ENCODE measurements around the gene C9orf78. TPM values are rescaled to one million over a fixed set of nuclear protein-coding genes. Genes with fewer than 3 reads are reported as not detected.

C9orf78 gene
- total RNA-seq, 1 experiment from 2014 or later = 42.4 TPM

- Histone ChIP-seq H3K36me3 (ENCODE audit: low read depth, low read length) (no peaks in the 10 kb centered on the region), H3K9ac (ENCODE audit: low read length) (peak overlapping the region; percentile 18; the same call in 1 of the 2 replicates), H2AFZ (ENCODE audit: low read length) (peak overlapping the region; percentile 18; the same call in 1 of the 2 replicates), H3K9me2 (replicated peaks; ENCODE audit: low read length) (no peaks in the 10 kb centered on the region), H3K4me2 (ENCODE audit: low read length) (peak overlapping the region; percentile 72), H3F3A (ENCODE audit: low read length, unreplicated experiment) (no peaks in the 10 kb centered on the region), H3K79me2 (ENCODE audit: low read length) (peaks cover 44% of the 10 kb centered on the region), H3K9me3 (ENCODE audit: low read length) (no peaks in the 10 kb centered on the region), H3K4me1 (ENCODE audit: insufficient read depth, low read length) (peaks cover 31% of the 10 kb centered on the region), H4K20me1 (ENCODE audit: low read length) (no peaks in the 10 kb centered on the region), H3K27ac (ENCODE audit: low read length) (peak overlapping the region; percentile 77), H3K4me3 (ENCODE audit: low read length) (peak overlapping the region; percentile 31; the same call in 1 of the 2 replicates), H3K27me3 (ENCODE audit: low read length) (no peaks in the 10 kb centered on the region)
- peak; percentile 81 for ATAC-seq
- DNase-seq = peak; percentile 91
- TF ChIP-seq EZH2phosphoT487 (IDR thresholded peaks at IDR 0.05; ENCODE audit: borderline replicate concordance, low read length) = no peak
- TF ChIP-seq CTCF (conservative IDR thresholded peaks at IDR 0.05; ENCODE audit: low read depth, low read length) = no peak
- no peak for TF ChIP-seq EZH2 (IDR thresholded peaks at IDR 0.05; ENCODE audit: low read length, unreplicated experiment)
- no TSS peak for BruUV-seq (replicated peaks)
- ChIA-PET CTCF (no interaction called here), POLR2A (ENCODE audit: unreplicated experiment) (interaction anchor here (0.5 to 0.6 kb wide), 2 partner anchors 101 to 768 kb away, joined by 3 read pairs; no protein-coding TSS in a partner anchor)
- intact Hi-C loops (cut with micrococcal nuclease) = loop anchor here (1.0 kb wide), 1 partner anchor 47 kb away; no protein-coding TSS in a partner anchor
These were observed 3.7 kb upstream of the C9orf78 start for GRCh38 chr9:129838707-129839259.

GRCh38 chr9:129836311-129837007, 1.4 kb upstream of the C9orf78 start:
- TF ChIP-seq EZH2phosphoT487 (IDR thresholded peaks at IDR 0.05; ENCODE audit: borderline replicate concordance, low read length) (no peak), EZH2 (IDR thresholded peaks at IDR 0.05; ENCODE audit: low read length, unreplicated experiment) (no peak)
- H3K4me1 ChIP-seq (ENCODE audit: insufficient read depth, low read length) = peaks cover 33% of the 10 kb centered on the region
- H3K27me3 ChIP-seq (ENCODE audit: low read length) = no peaks in the 10 kb centered on the region
- H3K9me2 ChIP-seq (replicated peaks; ENCODE audit: low read length) = no peaks in the 10 kb centered on the region
- POLR2A ChIA-PET (ENCODE audit: unreplicated experiment) = no interaction called here
- H3K36me3 ChIP-seq (ENCODE audit: low read depth, low read length) = 0 out of 2 replicates have a peak, but pooled peaks cover 4% of the 10 kb centered on the region
- no peaks in the 10 kb centered on the region for H4K20me1 ChIP-seq (ENCODE audit: low read length)
- H3K4me2 ChIP-seq (ENCODE audit: low read length) = peak overlapping the region; percentile 97
- DNase-seq = no peak
- ATAC-seq = no peak
- H3K4me3 ChIP-seq (ENCODE audit: low read length) = peak overlapping the region; percentile 82
- H3K9ac ChIP-seq (ENCODE audit: low read length) = peak overlapping the region; percentile 86; the same call in 1 of the 2 replicates
- BruUV-seq (replicated peaks) = no TSS peak
- H3K9me3 ChIP-seq (ENCODE audit: low read length) = no peaks in the 10 kb centered on the region
- H3F3A ChIP-seq (ENCODE audit: low read length, unreplicated experiment) = no peaks in the 10 kb centered on the region
- CTCF ChIA-PET = no interaction called here
- no peak overlapping the region for H3K27ac ChIP-seq (ENCODE audit: low read length)
- peaks cover 50% of the 10 kb centered on the region for H3K79me2 ChIP-seq (ENCODE audit: low read length)
- H2AFZ ChIP-seq (ENCODE audit: low read length) = peak overlapping the region; percentile 75; the same call in 1 of the 2 replicates
- intact Hi-C loops (cut with micrococcal nuclease) = no loop called here

- POLR2A ChIA-PET (ENCODE audit: unreplicated experiment) = interaction anchor here (0.6 kb wide), 1 partner anchor 799 kb away, joined by 6 read pairs; the partner anchor contains the start of gene MIGA2
- Histone ChIP-seq H3K79me2 (ENCODE audit: low read length) (peaks cover 50% of the 10 kb centered on the region), H3K36me3 (ENCODE audit: low read depth, low read length) (0 out of 2 replicates have a peak, but pooled peaks cover 4% of the 10 kb centered on the region), H2AFZ (ENCODE audit: low read length) (peak overlapping the region; percentile 75), H4K20me1 (ENCODE audit: low read length) (no peaks in the 10 kb centered on the region), H3K4me1 (ENCODE audit: insufficient read depth, low read length) (peaks cover 33% of the 10 kb centered on the region), H3K9ac (ENCODE audit: low read length) (peak overlapping the region; percentile 86), H3K27me3 (ENCODE audit: low read length) (no peaks in the 10 kb centered on the region), H3F3A (ENCODE audit: low read length, unreplicated experiment) (no peaks in the 10 kb centered on the region), H3K27ac (ENCODE audit: low read length) (no peak overlapping the region), H3K9me3 (ENCODE audit: low read length) (no peaks in the 10 kb centered on the region), H3K4me3 (ENCODE audit: low read length) (peak overlapping the region; percentile 82), H3K4me2 (ENCODE audit: low read length) (peak overlapping the region; percentile 97), H3K9me2 (replicated peaks; ENCODE audit: low read length) (no peaks in the 10 kb centered on the region)
- CTCF ChIA-PET = no interaction called here
- DNase-seq (peak; percentile 14), ATAC-seq (0 out of 2 replicates have a peak, but pooled peaks have one; percentile 1)
- TSS peak; percentile 61 for BruUV-seq (replicated peaks)
- intact Hi-C loops (cut with micrococcal nuclease) = no loop called here
- no peak for TF ChIP-seq EZH2 (IDR thresholded peaks at IDR 0.05; ENCODE audit: low read length, unreplicated experiment)
- TF ChIP-seq EZH2phosphoT487 (IDR thresholded peaks at IDR 0.05; ENCODE audit: borderline replicate concordance, low read length) = no peak
- no peak for TF ChIP-seq CTCF (conservative IDR thresholded peaks at IDR 0.05; ENCODE audit: low read depth, low read length)
These were observed 767 bp upstream of the C9orf78 start for GRCh38 chr9:129835860-129836223.

Data from PC-3 (cell line).